SK-N-SH (cell line): ENCODE measurements around the gene FHL2. TPM values are rescaled to one million over a fixed set of nuclear protein-coding genes. Genes with fewer than 3 reads are reported as not detected.

Experiments
- CTCF ChIA-PET: fragments of 300-600, 350-600 bp; formaldehyde crosslinking; extraction: SDS; loops from one replicate; lab custom pipeline; 2021; lab: Yijun Ruan, JAX
- POLR2A ChIA-PET: fragments of 350-600 bp; sonication (Branson Sonifier 250); formaldehyde crosslinking; extraction: SDS; loops from one replicate; lab custom pipeline; 2020; ENCODE audit warnings: antibody characterized with exemption, inconsistent platforms; lab: Yijun Ruan, JAX
- DNase-seq: peaks from one replicate; pipeline ENCODE4 v3.0.0; 2012
- H2AFZ ChIP-seq: fragments of 200-600 bp; sonication (generic); 2 replicates; pipeline ENCODE4 v1.8.1; 2016; ENCODE audit warnings: antibody characterized with exemption, mild to moderate bottlenecking, low read depth
- H3F3A ChIP-seq: fragments of 200-600 bp; sonication (generic); replicated peaks from 2 replicates; pipeline ENCODE3; 2016; ENCODE audit warnings: antibody characterized with exemption, mild to moderate bottlenecking; ENCODE audit not compliant: insufficient read depth
- H3K27ac ChIP-seq, 2 experiments: fragments of 200-500 bp in 1 of 2; fragments of 200-600 bp in 1 of 2; sonication (Bioruptor generic) in 1 of 2; sonication (generic), shearing (Covaris generic) in 1 of 2; 2 replicates each; pipeline versions ENCODE4 v1.5.1 to v1.6.1; 2014 to 2016; ENCODE audit warnings: low read depth in 2 of 2, inconsistent platforms in 1 of 2, low read length in 1 of 2, mild to moderate bottlenecking in 1 of 2, mixed read lengths in 1 of 2
- H3K27me3 ChIP-seq: fragments of 200-600 bp; sonication (generic), shearing (Covaris generic); 2 replicates; pipeline ENCODE4 v1.6.1; 2016; ENCODE audit warnings: mixed run types; ENCODE audit not compliant: insufficient read depth
- H3K36me3 ChIP-seq, 2 experiments: fragments of 200-500 bp in 1 of 2; fragments of 200-600 bp in 1 of 2; sonication (Bioruptor generic) in 1 of 2; sonication (generic) in 1 of 2; replicated peaks in 1 of 2; 2 replicates each; pipeline versions ENCODE3 to v1.5.1; 2014 to 2016; ENCODE audit warnings: low read length in 1 of 2, mild to moderate bottlenecking in 1 of 2; ENCODE audit not compliant: insufficient read depth in 2 of 2, control insufficient read depth in 1 of 2
- H3K4me1 ChIP-seq, 2 experiments: fragments of 200-500 bp in 1 of 2; fragments of 200-600 bp in 1 of 2; sonication (Bioruptor generic) in 1 of 2; sonication (generic), shearing (Covaris generic) in 1 of 2; 2 replicates each; pipeline versions ENCODE4 v1.5.1 to v1.6.1; 2014 to 2016; ENCODE audit warnings: low read depth in 1 of 2, low read length in 1 of 2, mixed run types in 1 of 2; ENCODE audit not compliant: insufficient read depth in 2 of 2, control insufficient read depth in 1 of 2
- H3K4me2 ChIP-seq: fragments of 200-600 bp; sonication (generic), shearing (Covaris generic); 2 replicates; pipeline ENCODE4 v1.6.1; 2017; ENCODE audit warnings: mixed run types
- H3K4me3 ChIP-seq, 2 experiments: fragments of 200-500 bp in 1 of 2; fragments of 200-600 bp in 1 of 2; sonication (Bioruptor generic) in 1 of 2; sonication (generic), shearing (Covaris generic) in 1 of 2; 2 replicates each; pipeline versions ENCODE4 v1.5.1 to v1.8.1; 2014 to 2016; ENCODE audit warnings: low read depth in 2 of 2, inconsistent platforms in 1 of 2, low read length in 1 of 2, mild to moderate bottlenecking in 1 of 2, mixed read lengths in 1 of 2, moderate library complexity in 1 of 2
- H3K79me2 ChIP-seq: fragments of 200-600 bp; sonication (generic); 2 replicates; pipeline ENCODE4 v1.8.1; 2017; ENCODE audit warnings: mild to moderate bottlenecking; ENCODE audit not compliant: insufficient read depth
- H3K9ac ChIP-seq: fragments of 200-600 bp; sonication (generic); 2 replicates; pipeline ENCODE4 v1.6.1; 2017; ENCODE audit warnings: mixed run types
- H3K9me2 ChIP-seq: fragments of 200-600 bp; sonication (generic); 2 replicates; pipeline ENCODE4 v1.6.1; 2017; ENCODE audit warnings: mixed run types
- H3K9me3 ChIP-seq: fragments of 200-600 bp; sonication (generic); 2 replicates; pipeline ENCODE4 v1.6.1; 2017; ENCODE audit warnings: mixed run types, mild to moderate bottlenecking, moderate library complexity
- H4K20me1 ChIP-seq: fragments of 200-600 bp; sonication (generic); 2 replicates; pipeline ENCODE4 v1.6.1; 2017; ENCODE audit warnings: mild to moderate bottlenecking, mixed run types; ENCODE audit not compliant: insufficient read depth
- CHD2 ChIP-seq: fragments of 150-350 bp; IDR thresholded peaks from 2 replicates; pipeline ENCODE4 v1.6.1; 2018; ENCODE audit warnings: low read length; ENCODE audit not compliant: partially characterized antibody
- EZH2phosphoT487 ChIP-seq: fragments of 200-600 bp; sonication (generic); IDR thresholded peaks from 2 replicates; pipeline ENCODE4 v1.6.1; 2017; ENCODE audit warnings: low read depth, mixed run types, mild to moderate bottlenecking, antibody characterized with exemption, moderate library complexity, borderline replicate concordance
- FOXJ3 ChIP-seq: sonication (generic); formaldehyde crosslinking; IDR thresholded peaks from 2 replicates; pipeline ENCODE4 v1.5.1; 2020; ENCODE audit warnings: mild to moderate bottlenecking, missing genetic modification reagents
- GABPA ChIP-seq: IDR thresholded peaks from 2 replicates; pipeline ENCODE4 v1.4.0; 2012; ENCODE audit warnings: low read depth, mild to moderate bottlenecking
- MAX ChIP-seq: IDR thresholded peaks from 2 replicates; pipeline ENCODE4 v1.4.0; 2012; ENCODE audit warnings: low read depth
- NFIC ChIP-seq: IDR thresholded peaks from 2 replicates; pipeline ENCODE4 v1.4.0; 2012; ENCODE audit warnings: borderline replicate concordance
- RCOR1 ChIP-seq: fragments of 150-350 bp; IDR thresholded peaks from 2 replicates; pipeline ENCODE4 v1.6.1; 2017; ENCODE audit warnings: antibody characterized with exemption, low read length
- SIN3A ChIP-seq: IDR thresholded peaks from 2 replicates; pipeline ENCODE4 v1.6.1; 2012; ENCODE audit warnings: low read depth, mild to moderate bottlenecking, low read length, moderate library complexity, borderline replicate concordance
- SMC3 ChIP-seq: IDR thresholded peaks from 2 replicates; pipeline ENCODE4 v1.6.1; 2012; ENCODE audit warnings: low read depth, low read length, improper control_type of control experiment
- TCF12 ChIP-seq: IDR thresholded peaks from 2 replicates; pipeline ENCODE4 v1.4.0; 2012
- YY1 ChIP-seq: IDR thresholded peaks from 2 replicates; pipeline ENCODE4 v1.4.0; 2012; ENCODE audit warnings: low read depth, mild to moderate bottlenecking
- WGBS: methylation state at CpG from one replicate; pipeline ENCODE4 v1.1.6; 2017; ENCODE audit warnings: low lambda C conversion rate; 5-methylcytosine and 5-hydroxymethylcytosine counted together
- polyA plus RNA-seq, 3 experiments: library from polyadenylated mRNA; depleted of rRNA; stranded (reverse); fragments of >200 nt; gene quantifications; 2 replicates each; pipeline ENCODE4 v1.2.3, GENCODE V29; 2012
- TF ChIP-seq, protein P1 (sequence below): fragments of 150-350 bp; IDR thresholded peaks from 2 replicates; pipeline ENCODE4 v1.6.1; 2016; ENCODE audit warnings: mild to moderate bottlenecking, low read depth, low read length
- TF ChIP-seq, protein P2 (sequence below): fragments of 150-350 bp; IDR thresholded peaks from 2 replicates; pipeline ENCODE4 v1.6.1; 2017; ENCODE audit warnings: antibody characterized with exemption, low read length, low read depth, borderline replicate concordance
- TF ChIP-seq, protein P3 (sequence below): IDR thresholded peaks from 2 replicates; pipeline ENCODE4 v1.4.0; 2012; ENCODE audit warnings: low read depth, borderline replicate concordance

Gene FHL2
- polyA plus RNA-seq, 1 of the 3 experiments (the other 2 are of a cell fraction), result 31.7 TPM

- TF ChIP-seq, protein P1, sequence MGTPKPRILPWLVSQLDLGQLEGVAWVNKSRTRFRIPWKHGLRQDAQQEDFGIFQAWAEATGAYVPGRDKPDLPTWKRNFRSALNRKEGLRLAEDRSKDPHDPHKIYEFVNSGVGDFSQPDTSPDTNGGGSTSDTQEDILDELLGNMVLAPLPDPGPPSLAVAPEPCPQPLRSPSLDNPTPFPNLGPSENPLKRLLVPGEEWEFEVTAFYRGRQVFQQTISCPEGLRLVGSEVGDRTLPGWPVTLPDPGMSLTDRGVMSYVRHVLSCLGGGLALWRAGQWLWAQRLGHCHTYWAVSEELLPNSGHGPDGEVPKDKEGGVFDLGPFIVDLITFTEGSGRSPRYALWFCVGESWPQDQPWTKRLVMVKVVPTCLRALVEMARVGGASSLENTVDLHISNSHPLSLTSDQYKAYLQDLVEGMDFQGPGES, result no peak
- TF ChIP-seq RCOR1 (no peak), MAX (no peak), NFIC (no peak)
- TF ChIP-seq, protein P2, sequence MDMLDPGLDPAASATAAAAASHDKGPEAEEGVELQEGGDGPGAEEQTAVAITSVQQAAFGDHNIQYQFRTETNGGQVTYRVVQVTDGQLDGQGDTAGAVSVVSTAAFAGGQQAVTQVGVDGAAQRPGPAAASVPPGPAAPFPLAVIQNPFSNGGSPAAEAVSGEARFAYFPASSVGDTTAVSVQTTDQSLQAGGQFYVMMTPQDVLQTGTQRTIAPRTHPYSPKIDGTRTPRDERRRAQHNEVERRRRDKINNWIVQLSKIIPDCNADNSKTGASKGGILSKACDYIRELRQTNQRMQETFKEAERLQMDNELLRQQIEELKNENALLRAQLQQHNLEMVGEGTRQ, result no peak
These were observed 76.8 kb downstream of the FHL2 start (continued) for GRCh38 chr2:105321875-105322646.

DNA sequence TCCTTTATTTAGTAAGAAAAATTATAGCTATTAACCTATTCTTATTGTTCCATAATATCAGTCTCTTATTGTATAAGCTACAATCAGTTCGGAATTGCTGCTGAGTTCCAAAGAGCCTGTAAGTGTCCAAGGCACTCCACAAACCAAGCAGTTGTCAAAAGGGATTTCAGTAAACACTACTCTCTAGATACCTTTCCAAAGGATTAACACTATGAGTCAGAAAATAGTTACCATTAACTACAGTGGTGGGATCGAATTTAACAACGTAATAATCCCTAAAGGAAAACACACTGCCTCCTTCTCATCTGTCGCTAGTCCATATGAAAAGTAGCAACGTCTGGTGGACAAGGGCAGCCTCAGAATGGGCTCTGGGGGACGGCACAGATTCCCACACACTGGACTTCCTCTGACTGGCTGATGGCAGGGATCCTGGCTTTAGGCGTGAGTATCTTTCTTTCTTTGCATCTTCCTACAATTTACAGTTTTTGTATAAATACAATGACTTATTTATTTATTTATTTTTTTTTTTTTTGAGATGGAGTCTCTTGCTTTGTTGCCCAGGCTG is 78.1 kb downstream of the FHL2 start:
- DNase-seq, result no peak
- WGBS, result 80% methylated on average over 7 of the region's 7 CpGs
- Histone ChIP-seq H4K20me1 (no peaks in the 10 kb centered on the region), H3K9me2 (no peaks in the 10 kb centered on the region), H3K4me2 (no peak overlapping the region), H3K27ac (no peak overlapping the region), H3K4me1 (no peaks in the 10 kb centered on the region; a peak in 1 of 4 replicates), H3K27me3 (no peaks in the 10 kb centered on the region), H3K9me3 (no peaks in the 10 kb centered on the region), H3K9ac (no peak overlapping the region), H2AFZ (no peak overlapping the region), H3F3A (no peaks in the 10 kb centered on the region), H3K4me3 (no peak overlapping the region), H3K36me3 (peaks cover 0 to 3% of the 10 kb centered on the region in 2 experiments), H3K79me2 (peaks cover 25% of the 10 kb centered on the region; the same call in 1 of the 2 replicates)
- POLR2A ChIA-PET, result no interaction called here
- TF ChIP-seq EZH2phosphoT487, result no peak
- CTCF ChIA-PET, result interaction anchor here (0.7 kb wide), 1 partner anchor 14 kb away, joined by 3 read pairs; no protein-coding TSS in a partner anchor

DNA sequence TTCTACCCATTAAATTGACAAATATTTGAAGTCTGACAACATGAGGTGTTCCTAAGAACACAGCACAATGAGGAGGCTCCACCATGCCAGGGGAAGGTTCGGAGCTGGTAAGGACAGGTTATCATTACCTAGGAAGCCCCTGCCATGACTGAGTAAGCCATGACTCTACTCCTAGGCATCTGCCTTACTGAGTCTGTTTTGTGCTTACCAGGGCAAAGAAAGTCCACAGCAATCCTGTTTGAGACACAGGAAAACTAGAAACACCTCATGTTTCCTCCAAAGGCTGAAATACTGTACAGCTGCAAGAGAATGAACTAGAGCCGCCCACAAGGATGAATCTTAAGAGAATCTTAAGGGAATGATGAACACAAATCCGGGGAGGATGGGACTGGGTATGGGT is 80.9 kb downstream of the FHL2 start:
- DNase-seq, result no peak
- Histone ChIP-seq H3K4me2 (no peak overlapping the region), H3K79me2 (peaks cover 43% of the 10 kb centered on the region; the same call in 1 of the 2 replicates), H3F3A (no peaks in the 10 kb centered on the region), H2AFZ (no peak overlapping the region), H3K9me3 (no peaks in the 10 kb centered on the region), H3K9me2 (no peaks in the 10 kb centered on the region), H3K4me3 (no peak overlapping the region), H4K20me1 (0 out of 2 replicates have a peak, but pooled peaks cover 3% of the 10 kb centered on the region), H3K9ac (no peak overlapping the region), H3K27me3 (no peaks in the 10 kb centered on the region), H3K36me3 (no peaks in the 10 kb centered on the region), H3K4me1 (no peaks in the 10 kb centered on the region), H3K27ac (no peak overlapping the region)
- ChIA-PET POLR2A (no interaction called here), CTCF (interaction anchor here (1.6 kb wide), 2 partner anchors 8 to 23 kb away, joined by 3 to 4 read pairs; no protein-coding TSS in a partner anchor)
- TF ChIP-seq GABPA (no peak), CHD2 (no peak), RCOR1 (no peak), SIN3A (no peak), SMC3 (no peak), TCF12 (no peak), YY1 (no peak), FOXJ3 (CRISPR knock-in tag) (no peak)
- TF ChIP-seq, protein P3, sequence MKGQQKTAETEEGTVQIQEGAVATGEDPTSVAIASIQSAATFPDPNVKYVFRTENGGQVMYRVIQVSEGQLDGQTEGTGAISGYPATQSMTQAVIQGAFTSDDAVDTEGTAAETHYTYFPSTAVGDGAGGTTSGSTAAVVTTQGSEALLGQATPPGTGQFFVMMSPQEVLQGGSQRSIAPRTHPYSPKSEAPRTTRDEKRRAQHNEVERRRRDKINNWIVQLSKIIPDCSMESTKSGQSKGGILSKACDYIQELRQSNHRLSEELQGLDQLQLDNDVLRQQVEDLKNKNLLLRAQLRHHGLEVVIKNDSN, result no peak
- WGBS, result 94% methylated on average over 3 of the region's 3 CpGs
